ENCODE data around the gene C5. TPM values are rescaled to one million over a fixed set of nuclear protein-coding genes. Genes with fewer than 3 reads are reported as not detected.

Gene C5
- total RNA-seq, 4 donors from 2014 or later: 2.0 to 14.9 (median 4.3) TPM

GRCh38 chr9:120940573-120940972 is 109.5 kb downstream of the C5 start:
- WGBS, 2 donors: 47 to 52% methylated on average over 10 of the region's 10 CpGs
- intact Hi-C loops (cut with DNase I; ENCODE audit: low total_unique reads): loop anchor here (10.0 kb wide), 2 partner anchors 176 to 326 kb away; no protein-coding TSS in a partner anchor

DNA sequence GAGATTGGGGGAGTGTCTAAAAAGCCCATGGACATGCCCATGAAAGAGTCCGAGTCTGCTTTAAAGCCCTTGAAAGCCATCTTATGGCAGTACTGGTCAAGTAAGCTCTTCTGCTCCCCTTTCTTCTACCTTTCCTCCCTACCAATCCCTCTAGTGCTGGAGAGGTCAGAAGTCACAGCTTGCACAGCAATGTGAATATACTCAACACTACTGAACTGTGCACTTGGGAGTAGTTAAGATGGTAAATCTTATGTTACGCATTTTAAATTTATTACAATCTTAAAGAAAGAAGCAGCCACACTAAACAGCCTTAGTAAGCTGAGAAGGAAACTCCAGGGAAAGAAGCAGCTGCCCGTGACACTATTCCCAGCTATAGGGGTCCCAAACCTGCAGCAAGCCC is 111.2 kb downstream of the C5 start:
- TF ChIP-seq, protein P1, sequence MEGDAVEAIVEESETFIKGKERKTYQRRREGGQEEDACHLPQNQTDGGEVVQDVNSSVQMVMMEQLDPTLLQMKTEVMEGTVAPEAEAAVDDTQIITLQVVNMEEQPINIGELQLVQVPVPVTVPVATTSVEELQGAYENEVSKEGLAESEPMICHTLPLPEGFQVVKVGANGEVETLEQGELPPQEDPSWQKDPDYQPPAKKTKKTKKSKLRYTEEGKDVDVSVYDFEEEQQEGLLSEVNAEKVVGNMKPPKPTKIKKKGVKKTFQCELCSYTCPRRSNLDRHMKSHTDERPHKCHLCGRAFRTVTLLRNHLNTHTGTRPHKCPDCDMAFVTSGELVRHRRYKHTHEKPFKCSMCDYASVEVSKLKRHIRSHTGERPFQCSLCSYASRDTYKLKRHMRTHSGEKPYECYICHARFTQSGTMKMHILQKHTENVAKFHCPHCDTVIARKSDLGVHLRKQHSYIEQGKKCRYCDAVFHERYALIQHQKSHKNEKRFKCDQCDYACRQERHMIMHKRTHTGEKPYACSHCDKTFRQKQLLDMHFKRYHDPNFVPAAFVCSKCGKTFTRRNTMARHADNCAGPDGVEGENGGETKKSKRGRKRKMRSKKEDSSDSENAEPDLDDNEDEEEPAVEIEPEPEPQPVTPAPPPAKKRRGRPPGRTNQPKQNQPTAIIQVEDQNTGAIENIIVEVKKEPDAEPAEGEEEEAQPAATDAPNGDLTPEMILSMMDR (IDR thresholded peaks at IDR 0.05): no peak
- TF ChIP-seq POLR2A (IDR thresholded peaks at IDR 0.05): no peak
- WGBS, 2 donors: 97 to 98% methylated on average over 3 of the region's 3 CpGs
- H3K4me3 ChIP-seq (ENCODE audit: low read depth, poor library complexity, severe bottlenecking): no peak overlapping the region
- DNase-seq (ENCODE audit: low spot score in 2 of 2): no peak
- intact Hi-C loops (cut with DNase I; ENCODE audit: low total_unique reads): loop anchor here (5.0 kb wide), 1 partner anchor 72 kb away; no protein-coding TSS in a partner anchor

More at GRCh38 chr9:120940573-120940972, 109.5 kb downstream of the C5 start:
- no peak for DNase-seq (ENCODE audit: low spot score in 2 of 2)
- no peak overlapping the region for H3K4me3 ChIP-seq (ENCODE audit: low read depth, poor library complexity, severe bottlenecking)
- TF ChIP-seq, protein P1 (IDR thresholded peaks at IDR 0.05): no peak
- TF ChIP-seq POLR2A (IDR thresholded peaks at IDR 0.05): no peak

DNA sequence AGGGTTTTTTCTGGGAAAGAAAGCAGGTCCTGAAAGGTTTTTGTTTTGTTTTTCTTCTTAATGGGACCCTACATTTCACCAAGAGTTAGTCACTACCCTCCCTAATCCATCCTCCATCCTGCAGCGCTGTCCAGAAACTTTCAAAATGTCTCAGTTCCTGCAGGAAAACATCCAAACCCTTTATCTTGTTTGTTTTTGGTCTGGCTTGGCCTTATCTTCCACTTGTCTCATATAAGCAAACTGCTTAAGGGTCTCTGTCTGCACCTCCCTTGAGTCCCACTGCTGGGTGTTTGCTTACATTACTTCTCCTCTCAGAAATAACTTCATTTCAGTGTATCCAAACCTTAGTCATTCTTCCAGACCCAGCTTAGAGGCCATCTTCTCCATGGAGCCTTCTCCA is 112.5 kb downstream of the C5 start:
- intact Hi-C loops (cut with DNase I; ENCODE audit: low total_unique reads): loop anchor here (5.0 kb wide), 1 partner anchor 70 kb away; no protein-coding TSS in a partner anchor
- 70 to 89% methylated on average over 1 of the region's 1 CpG for WGBS, 2 donors
- DNase-seq (ENCODE audit: low spot score in 2 of 2): no peak
- H3K4me3 ChIP-seq (ENCODE audit: low read depth, poor library complexity, severe bottlenecking): no peak overlapping the region
- TF ChIP-seq, protein P1 (IDR thresholded peaks at IDR 0.05): no peak
- TF ChIP-seq POLR2A (IDR thresholded peaks at IDR 0.05): no peak

GRCh38 chr9:120937127-120937526 is 112.9 kb downstream of the C5 start:
- DNase-seq (ENCODE audit: low spot score in 2 of 2): no peak
- no peak for TF ChIP-seq POLR2A (IDR thresholded peaks at IDR 0.05)
- TF ChIP-seq, protein P1 (IDR thresholded peaks at IDR 0.05): no peak
- intact Hi-C loops (cut with DNase I; ENCODE audit: low total_unique reads): loop anchor here (5.0 kb wide), 1 partner anchor 70 kb away; no protein-coding TSS in a partner anchor
- 39 to 59% methylated on average over 1 of the region's 1 CpG for WGBS, 2 donors
- H3K4me3 ChIP-seq (ENCODE audit: low read depth, poor library complexity, severe bottlenecking): no peak overlapping the region

GRCh38 chr9:120936764-120937122 is 113.3 kb downstream of the C5 start:
- TF ChIP-seq POLR2A (IDR thresholded peaks at IDR 0.05): no peak
- TF ChIP-seq, protein P1 (IDR thresholded peaks at IDR 0.05): no peak
- intact Hi-C loops (cut with DNase I; ENCODE audit: low total_unique reads): loop anchor here (5.0 kb wide), 1 partner anchor 69 kb away; no protein-coding TSS in a partner anchor
- no peak for DNase-seq (ENCODE audit: low spot score in 2 of 2)
- H3K4me3 ChIP-seq (ENCODE audit: low read depth, poor library complexity, severe bottlenecking): no peak overlapping the region
- 49 to 53% methylated on average over 2 of the region's 2 CpGs for WGBS, 2 donors
